ENCODE measurements around the gene PLEKHA4. TPM values are rescaled to one million over a fixed set of nuclear protein-coding genes. Genes with fewer than 3 reads are reported as not detected.
"Not testable (repeated sequence)": the region's sequence is repeated elsewhere in the genome, so short reads cannot be mapped to it uniquely, and the experiment has no call there.

The PLEKHA4 gene
- total RNA-seq, 1 experiment from 2014 or later, result 14.8 TPM

GRCh38 chr19:48872182-48872883, 3.9 kb upstream of the PLEKHA4 start, which contains the start of gene PPP1R15A (continued):
- TF ChIP-seq GABPB1 (CRISPR knock-in tag; IDR thresholded peaks at IDR 0.05) (peak; percentile 80), KAT7 (CRISPR knock-in tag; IDR thresholded peaks at IDR 0.05; ENCODE audit: borderline replicate concordance) (no peak)

DNA sequence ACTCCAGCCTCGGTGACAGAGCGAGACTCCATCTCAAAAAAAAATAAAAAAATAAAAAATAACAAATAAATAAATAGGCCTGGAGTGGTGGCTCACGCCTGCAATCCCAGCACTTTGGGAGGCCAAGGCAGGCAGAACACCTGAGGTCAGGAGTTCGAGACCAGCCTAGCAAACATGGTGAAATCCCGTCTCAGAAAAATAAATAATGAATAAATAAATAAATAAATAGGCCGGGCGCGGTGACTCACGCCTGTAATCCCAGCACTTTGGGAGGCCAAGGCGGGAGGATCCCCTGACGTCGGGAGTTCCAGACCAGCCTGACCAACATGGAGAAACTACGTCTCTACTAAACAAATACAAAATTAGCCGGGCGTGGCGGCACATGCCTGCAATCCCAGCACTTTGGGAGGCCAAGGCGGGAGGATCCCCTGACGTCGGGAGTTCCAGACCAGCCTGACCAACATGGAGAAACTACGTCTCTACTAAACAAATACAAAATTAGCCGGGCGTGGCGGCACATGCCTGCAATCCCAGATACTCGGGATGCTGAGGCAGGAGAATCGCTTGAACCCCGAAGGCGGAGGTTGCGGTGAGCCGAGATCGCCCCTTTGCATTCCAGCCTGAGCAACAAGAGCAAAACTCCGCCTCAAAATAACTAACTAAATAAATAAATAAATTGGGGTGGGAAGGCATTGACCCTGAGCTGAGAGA, 3.2 kb upstream of the PLEKHA4 start:
- peak overlapping the region; percentile 100 for H3K4me3 Mint-ChIP-seq
- not testable (repeated sequence) for H3K27me3 Mint-ChIP-seq (ENCODE audit: low read depth); DNase-seq (ENCODE audit: low spot score); H3K9me3 Mint-ChIP-seq; ATAC-seq
- POLR2A ChIA-PET, result interaction anchor here (0.7 to 3.3 kb wide), 9 partner anchors 10 to 132 kb away, joined by 3 to 15 read pairs (median 5); partner anchors contain the start of gene NUCB1
- CTCF ChIA-PET, result interaction anchor here (0.6 to 2.2 kb wide), 8 partner anchors 10 to 226 kb away, joined by 3 to 11 read pairs (median 4); partner anchors contain the start of genes CA11 and HSD17B14
- peaks cover 39% of the 10 kb centered on the region for H3K4me1 Mint-ChIP-seq
- H3K36me3 Mint-ChIP-seq, result peaks cover 27% of the 10 kb centered on the region
- peak; percentile 1; the same call in 1 of the 2 replicates for TF ChIP-seq E2F5 (CRISPR knock-in tag; IDR thresholded peaks at IDR 0.05)
- peak overlapping the region; percentile 100 for H3K27ac Mint-ChIP-seq

DNA sequence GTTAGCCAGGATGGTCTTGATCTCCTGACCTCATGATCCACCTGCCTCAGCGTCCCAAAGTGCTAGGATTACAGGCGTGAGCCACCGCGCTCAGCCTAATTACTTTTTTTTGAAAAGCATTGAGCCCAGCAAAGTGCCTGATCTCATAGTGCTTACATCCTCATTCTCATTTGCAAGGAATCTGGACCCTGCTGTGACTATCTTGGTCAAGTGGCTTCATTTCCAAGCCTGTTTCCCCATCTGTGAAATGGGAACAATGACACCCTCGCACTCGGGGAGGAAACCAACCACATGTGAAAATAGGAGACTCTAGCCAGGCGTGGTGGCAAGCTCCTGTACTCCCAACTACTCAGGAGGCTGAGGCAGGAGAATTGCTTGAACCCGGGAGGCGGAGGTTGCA, 1.6 kb upstream of the PLEKHA4 start:
- H3K4me3 Mint-ChIP-seq, result no peak overlapping the region

More for the DNA sequence above, 1.6 kb upstream of the PLEKHA4 start:
- H3K9me3 Mint-ChIP-seq, result no peaks in the 10 kb centered on the region
- H3K27me3 Mint-ChIP-seq (ENCODE audit: low read depth), result no peaks in the 10 kb centered on the region
- H3K36me3 Mint-ChIP-seq, result peaks cover 19% of the 10 kb centered on the region
- no peak for TF ChIP-seq TP53 (CRISPR knock-in tag; IDR thresholded peaks at IDR 0.05)
- TF ChIP-seq GTF2I (CRISPR knock-in tag; conservative IDR thresholded peaks at IDR 0.05), result no peak
- TF ChIP-seq ESRRA (CRISPR knock-in tag; IDR thresholded peaks at IDR 0.05; ENCODE audit: borderline replicate concordance), result no peak
- no peak for TF ChIP-seq ZBTB43 (CRISPR knock-in tag; IDR thresholded peaks at IDR 0.05)
- no peak for TF ChIP-seq ZNF317 (CRISPR knock-in tag; IDR thresholded peaks at IDR 0.05; ENCODE audit: borderline replicate concordance, low read depth)
- no peak for TF ChIP-seq ZNF416 (CRISPR knock-in tag; IDR thresholded peaks at IDR 0.05)
- TF ChIP-seq ZNF425 (CRISPR knock-in tag; conservative IDR thresholded peaks at IDR 0.05), result no peak
- TF ChIP-seq ZBTB21 (CRISPR knock-in tag; IDR thresholded peaks at IDR 0.05; ENCODE audit: borderline replicate concordance), result no peak
- TF ChIP-seq, protein P1, sequence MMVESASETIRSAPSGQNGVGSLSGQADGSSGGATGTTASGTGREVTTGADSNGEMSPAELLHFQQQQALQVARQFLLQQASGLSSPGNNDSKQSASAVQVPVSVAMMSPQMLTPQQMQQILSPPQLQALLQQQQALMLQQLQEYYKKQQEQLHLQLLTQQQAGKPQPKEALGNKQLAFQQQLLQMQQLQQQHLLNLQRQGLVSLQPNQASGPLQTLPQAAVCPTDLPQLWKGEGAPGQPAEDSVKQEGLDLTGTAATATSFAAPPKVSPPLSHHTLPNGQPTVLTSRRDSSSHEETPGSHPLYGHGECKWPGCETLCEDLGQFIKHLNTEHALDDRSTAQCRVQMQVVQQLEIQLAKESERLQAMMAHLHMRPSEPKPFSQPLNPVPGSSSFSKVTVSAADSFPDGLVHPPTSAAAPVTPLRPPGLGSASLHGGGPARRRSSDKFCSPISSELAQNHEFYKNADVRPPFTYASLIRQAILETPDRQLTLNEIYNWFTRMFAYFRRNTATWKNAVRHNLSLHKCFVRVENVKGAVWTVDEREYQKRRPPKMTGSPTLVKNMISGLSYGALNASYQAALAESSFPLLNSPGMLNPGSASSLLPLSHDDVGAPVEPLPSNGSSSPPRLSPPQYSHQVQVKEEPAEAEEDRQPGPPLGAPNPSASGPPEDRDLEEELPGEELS (CRISPR knock-in tag; IDR thresholded peaks at IDR 0.05), result no peak
- no peak for TF ChIP-seq E2F5 (CRISPR knock-in tag; IDR thresholded peaks at IDR 0.05)
- ChIA-PET CTCF (interaction anchor here (0.6 to 1.2 kb wide), 4 partner anchors 26 to 522 kb away, joined by 3 to 5 read pairs (median 4); no protein-coding TSS in a partner anchor), POLR2A (interaction anchor here (0.7 kb wide), 1 partner anchor 19 kb away, joined by 4 read pairs; no protein-coding TSS in a partner anchor)
- DNase-seq (ENCODE audit: low spot score) (no peak), ATAC-seq (no peak)
- H3K4me1 Mint-ChIP-seq, result peaks cover 39% of the 10 kb centered on the region
- no peak overlapping the region for H3K27ac Mint-ChIP-seq

Measured in WTC11 (cell line).